ENCODE results near the gene NOL7.

Gene NOL7

DNA sequence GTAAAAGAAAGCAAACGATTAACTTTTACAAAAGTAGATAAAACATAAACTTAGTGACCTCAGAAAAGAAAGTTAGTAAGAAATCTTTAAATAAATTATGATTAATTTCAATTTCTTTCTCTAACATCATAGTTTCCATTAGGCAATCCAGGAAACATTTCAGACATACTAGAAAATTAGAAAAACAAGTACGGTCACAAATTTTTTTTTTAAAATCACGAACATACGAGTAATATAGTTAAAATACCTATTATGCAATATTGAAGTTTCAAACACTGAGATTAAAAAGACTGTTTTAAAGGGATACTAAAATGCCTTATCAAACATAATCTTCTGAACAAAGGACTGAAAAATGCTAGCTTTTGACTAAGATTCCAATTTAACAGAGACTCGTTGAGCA, 26.2 kb downstream of the NOL7 start:
- DNase-seq (ENCODE audit: extremely low read depth, low read depth), result no peak
- TF ChIP-seq, protein P1, sequence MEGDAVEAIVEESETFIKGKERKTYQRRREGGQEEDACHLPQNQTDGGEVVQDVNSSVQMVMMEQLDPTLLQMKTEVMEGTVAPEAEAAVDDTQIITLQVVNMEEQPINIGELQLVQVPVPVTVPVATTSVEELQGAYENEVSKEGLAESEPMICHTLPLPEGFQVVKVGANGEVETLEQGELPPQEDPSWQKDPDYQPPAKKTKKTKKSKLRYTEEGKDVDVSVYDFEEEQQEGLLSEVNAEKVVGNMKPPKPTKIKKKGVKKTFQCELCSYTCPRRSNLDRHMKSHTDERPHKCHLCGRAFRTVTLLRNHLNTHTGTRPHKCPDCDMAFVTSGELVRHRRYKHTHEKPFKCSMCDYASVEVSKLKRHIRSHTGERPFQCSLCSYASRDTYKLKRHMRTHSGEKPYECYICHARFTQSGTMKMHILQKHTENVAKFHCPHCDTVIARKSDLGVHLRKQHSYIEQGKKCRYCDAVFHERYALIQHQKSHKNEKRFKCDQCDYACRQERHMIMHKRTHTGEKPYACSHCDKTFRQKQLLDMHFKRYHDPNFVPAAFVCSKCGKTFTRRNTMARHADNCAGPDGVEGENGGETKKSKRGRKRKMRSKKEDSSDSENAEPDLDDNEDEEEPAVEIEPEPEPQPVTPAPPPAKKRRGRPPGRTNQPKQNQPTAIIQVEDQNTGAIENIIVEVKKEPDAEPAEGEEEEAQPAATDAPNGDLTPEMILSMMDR (IDR thresholded peaks at IDR 0.05; ENCODE audit: low read depth, low read length, missing control alignments), result no peak
- H3K4me3 ChIP-seq (replicated peaks; ENCODE audit: low read depth, low read length), result no peak overlapping the region

DNA sequence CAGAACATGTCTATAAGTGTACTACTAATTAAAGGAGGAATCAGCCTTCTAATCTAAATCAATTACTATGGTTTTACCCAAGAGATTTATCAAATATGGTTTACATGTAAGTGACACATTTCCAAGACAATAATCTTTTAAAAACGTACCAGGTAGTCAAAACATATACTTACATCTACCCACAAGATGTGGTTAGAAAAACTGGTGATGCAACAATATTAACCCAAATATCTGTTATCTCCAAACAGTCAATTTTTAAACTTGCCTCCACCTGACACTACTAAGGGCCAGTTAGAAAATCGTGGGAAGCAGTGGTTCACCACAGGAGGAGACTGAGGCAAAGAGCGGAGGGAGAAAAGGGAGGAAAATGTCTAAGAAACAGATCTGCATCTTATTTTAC, 28.0 kb downstream of the NOL7 start:
- DNase-seq (ENCODE audit: extremely low read depth, low read depth), result no peak
- TF ChIP-seq, protein P1 (IDR thresholded peaks at IDR 0.05; ENCODE audit: low read depth, low read length, missing control alignments), result no peak
- no peak overlapping the region for H3K4me3 ChIP-seq (replicated peaks; ENCODE audit: low read depth, low read length)

DNA sequence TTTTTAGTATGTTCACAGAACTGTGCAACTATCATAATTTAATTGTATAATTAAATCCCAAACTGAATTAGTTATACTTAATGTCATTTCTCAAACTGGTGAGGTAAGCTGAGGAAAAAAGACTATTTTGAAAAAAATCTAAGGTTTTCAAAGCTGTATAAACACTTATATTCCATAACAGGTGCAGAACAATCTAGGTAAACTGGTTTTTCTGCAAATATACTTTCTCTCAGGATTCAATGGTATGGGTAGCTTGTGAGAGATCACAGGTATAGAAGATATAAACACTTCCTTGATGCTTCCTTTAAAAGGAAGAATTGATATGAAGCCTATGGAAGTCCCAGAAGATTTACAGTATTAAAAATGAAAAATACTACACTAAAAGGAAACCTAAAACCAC, 33.7 kb downstream of the NOL7 start:
- TF ChIP-seq, protein P1 (IDR thresholded peaks at IDR 0.05; ENCODE audit: low read depth, low read length, missing control alignments), result no peak
- no peak for DNase-seq (ENCODE audit: extremely low read depth, low read depth)

DNA sequence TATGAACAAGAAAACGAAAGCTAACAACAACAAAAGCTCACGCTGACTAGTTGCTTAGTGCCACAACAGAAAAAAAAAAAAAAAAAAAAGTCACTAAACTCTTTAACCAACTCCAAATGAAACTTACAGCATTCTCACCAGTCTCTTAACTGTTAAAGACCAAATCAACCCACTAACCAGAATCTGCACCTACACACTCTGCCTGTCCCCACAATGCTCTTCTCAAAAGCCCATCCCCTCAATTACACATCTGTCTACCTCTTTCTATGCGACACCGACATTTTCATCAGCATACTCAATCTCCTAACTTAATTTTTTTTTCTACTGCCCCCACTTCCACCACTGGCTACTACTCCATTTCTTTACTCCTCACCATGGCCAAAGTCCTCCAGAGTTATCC, 34.3 kb downstream of the NOL7 start:
- TF ChIP-seq, protein P1 (IDR thresholded peaks at IDR 0.05; ENCODE audit: low read depth, low read length, missing control alignments), result no peak
- DNase-seq (ENCODE audit: extremely low read depth, low read depth), result no peak
- H3K4me3 ChIP-seq (replicated peaks; ENCODE audit: low read depth, low read length), result no peak overlapping the region

More for the DNA sequence above, 33.7 kb downstream of the NOL7 start:
- H3K4me3 ChIP-seq (replicated peaks; ENCODE audit: low read depth, low read length), result no peak overlapping the region

DNA sequence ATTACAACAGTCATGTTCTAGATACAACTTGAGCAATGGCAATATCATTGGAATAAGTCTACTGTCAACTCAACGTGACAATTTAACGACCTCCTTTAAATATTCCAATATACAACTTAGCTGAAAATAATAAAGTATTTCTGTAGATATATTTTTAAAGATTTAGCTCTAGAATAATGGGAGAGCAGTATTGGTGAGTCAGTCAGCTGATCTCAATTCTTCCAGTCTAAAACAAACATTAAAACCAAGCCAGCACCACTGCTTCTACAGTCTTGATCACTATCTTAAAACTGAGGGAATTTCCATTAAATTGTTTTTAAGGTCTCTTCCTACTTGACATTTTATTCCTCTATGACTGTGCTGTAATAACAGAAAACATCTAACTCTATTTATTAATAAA, 38.2 kb downstream of the NOL7 start:
- TF ChIP-seq, protein P1 (IDR thresholded peaks at IDR 0.05; ENCODE audit: low read depth, low read length, missing control alignments), result no peak
- DNase-seq (ENCODE audit: extremely low read depth, low read depth), result no peak
- H3K4me3 ChIP-seq (replicated peaks; ENCODE audit: low read depth, low read length), result no peak overlapping the region

DNA sequence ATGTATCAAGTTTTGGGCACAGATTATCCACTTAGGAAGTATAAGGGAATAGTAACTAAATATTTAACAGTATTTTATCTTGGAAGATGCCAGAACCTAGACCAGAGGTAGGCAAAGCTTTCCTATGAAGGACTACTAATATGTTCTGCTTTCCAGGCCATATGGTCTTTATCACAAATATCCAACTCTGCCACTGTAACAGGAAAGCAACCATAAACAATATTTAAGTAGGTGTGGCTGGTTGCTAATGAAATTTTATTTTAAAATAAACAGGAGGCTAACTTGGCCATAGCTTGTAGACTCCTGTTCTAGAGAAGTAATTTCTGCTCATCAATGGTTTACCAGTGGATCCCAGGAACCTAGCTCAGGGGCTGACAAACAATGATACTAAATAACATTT, 39.4 kb downstream of the NOL7 start:
- DNase-seq (ENCODE audit: extremely low read depth, low read depth), result no peak
- TF ChIP-seq, protein P1 (IDR thresholded peaks at IDR 0.05; ENCODE audit: low read depth, low read length, missing control alignments), result no peak
- H3K4me3 ChIP-seq (replicated peaks; ENCODE audit: low read depth, low read length), result no peak overlapping the region

- DNase-seq (ENCODE audit: extremely low read depth, low read depth), result no peak
- TF ChIP-seq, protein P1 (IDR thresholded peaks at IDR 0.05; ENCODE audit: low read depth, low read length, missing control alignments), result no peak
These were observed 40.6 kb downstream of the NOL7 start for GRCh38 chr6:13655700-13656099.

More at GRCh38 chr6:13655700-13656099, 40.6 kb downstream of the NOL7 start:
- no peak overlapping the region for H3K4me3 ChIP-seq (replicated peaks; ENCODE audit: low read depth, low read length)
